ENCODE data around the gene RSRC1.
"Not testable (repeated sequence)": the region's sequence is repeated elsewhere in the genome, so short reads cannot be mapped to it uniquely, and the experiment has no call there.

Gene RSRC1

GRCh38 chr3:158134363-158134762 lies 24.5 kb downstream of the RSRC1 start:
- DNase-seq: no peak

GRCh38 chr3:158140396-158140795 lies 30.5 kb downstream of the RSRC1 start:
- no peak for DNase-seq

- DNase-seq: no peak
Measured at GRCh38 chr3:158148218-158148617, 38.3 kb downstream of the RSRC1 start.

GRCh38 chr3:158152186-158152585 lies 42.3 kb downstream of the RSRC1 start:
- no peak for DNase-seq

GRCh38 chr3:158158969-158159368 lies 49.1 kb downstream of the RSRC1 start:
- no peak for DNase-seq

- no peak for DNase-seq
Measured at GRCh38 chr3:158159714-158160113, 49.8 kb downstream of the RSRC1 start.

GRCh38 chr3:158160958-158161357 lies 51.1 kb downstream of the RSRC1 start:
- no peak for DNase-seq

GRCh38 chr3:158165141-158165655 lies 55.3 kb downstream of the RSRC1 start:
- DNase-seq: no peak

GRCh38 chr3:158165730-158166129 lies 55.8 kb downstream of the RSRC1 start:
- no peak for DNase-seq

- no peak for DNase-seq
Measured at GRCh38 chr3:158166223-158166622, 56.3 kb downstream of the RSRC1 start.

- peak; percentile 6 for DNase-seq
Measured at GRCh38 chr3:158167737-158168557, 58.1 kb downstream of the RSRC1 start.

GRCh38 chr3:158169091-158169491 lies 59.2 kb downstream of the RSRC1 start:
- no peak for DNase-seq

GRCh38 chr3:158181096-158181495 lies 71.2 kb downstream of the RSRC1 start:
- DNase-seq: no peak

GRCh38 chr3:158185711-158186110 lies 75.8 kb downstream of the RSRC1 start:
- DNase-seq: no peak

GRCh38 chr3:158200955-158201354 lies 91.1 kb downstream of the RSRC1 start:
- DNase-seq: no peak

GRCh38 chr3:158205324-158205723 lies 95.4 kb downstream of the RSRC1 start:
- no peak for DNase-seq

GRCh38 chr3:158205994-158206393 lies 96.1 kb downstream of the RSRC1 start:
- DNase-seq: no peak

GRCh38 chr3:158210067-158210466 lies 100.2 kb downstream of the RSRC1 start:
- DNase-seq: no peak

- DNase-seq: no peak
Measured at GRCh38 chr3:158213461-158213860, 103.6 kb downstream of the RSRC1 start.

- DNase-seq: no peak
Measured at GRCh38 chr3:158217992-158218391, 108.1 kb downstream of the RSRC1 start.

- DNase-seq: no peak
Measured at GRCh38 chr3:158220575-158220974, 110.7 kb downstream of the RSRC1 start.

- no peak for DNase-seq
Measured at GRCh38 chr3:158221426-158221825, 111.5 kb downstream of the RSRC1 start.

GRCh38 chr3:158226429-158226828 lies 116.5 kb downstream of the RSRC1 start:
- no peak for DNase-seq

GRCh38 chr3:158228942-158229341 lies 119.1 kb downstream of the RSRC1 start:
- DNase-seq: not testable (repeated sequence)

GRCh38 chr3:158233791-158234190 lies 123.9 kb downstream of the RSRC1 start:
- DNase-seq: no peak
